Endothelial cell of umbilical vein (primary cell): Measurements from ENCODE around the gene SMIM10. TPM values are rescaled to one million over a fixed set of nuclear protein-coding genes. Genes with fewer than 3 reads are reported as not detected.
"Not testable (repeated sequence)": the region's sequence is repeated elsewhere in the genome, so short reads cannot be mapped to it uniquely, and the experiment has no call there.

Experiments
- BruUV-seq: library from RNA; stranded (reverse); fragments of 400-500 nt; replicated peaks from 2 replicates; lab custom pipeline; 2021; lab: Mats Ljungman, UMichigan
- CTCF ChIA-PET: fragments of 300-600, 350-600 bp; sonication (Branson Sonifier 250); formaldehyde crosslinking; loops from one replicate; lab custom pipeline; 2021; ENCODE audit warnings: antibody characterized with exemption, inconsistent platforms; lab: Charles Lee
- POLR2A ChIA-PET: fragments of 300-600, 350-600 bp; sonication (Branson Sonifier 250); formaldehyde crosslinking; loops from one replicate; lab custom pipeline; 2021; ENCODE audit warnings: antibody characterized with exemption, inconsistent platforms; lab: Charles Lee
- DNase-seq: peaks from one replicate; pipeline ENCODE4 v3.0.0-alpha.2; 2011; ENCODE audit warnings: low read depth, low spot score
- FAIRE-seq: peaks from 2 replicates; lab custom pipeline; 2011; peaks lifted over from hg19 to GRCh38; lab: Jason Lieb, UNC
- H2AFZ ChIP-seq: 2 replicates; pipeline ENCODE4 v1.6.0; 2012; ENCODE audit warnings: low read depth, low read length, control low read depth, inconsistent platforms
- H3K27ac ChIP-seq: 2 replicates; pipeline ENCODE4 v1.5.1; 2011; ENCODE audit warnings: low read depth, mild to moderate bottlenecking, control low read depth, low read length, moderate library complexity; ENCODE audit not compliant: insufficient read depth
- H3K27me3 ChIP-seq, 2 experiments: 2 replicates each; pipeline versions ENCODE4 v1.6.0 to v1.6.1; 2011; ENCODE audit warnings: low read length in 2 of 2, mixed read lengths in 1 of 2; ENCODE audit not compliant: control insufficient read depth in 2 of 2, insufficient read depth in 2 of 2
- H3K36me3 ChIP-seq, 2 experiments: 2 replicates in 1 of 2; 3 replicates in 1 of 2; pipeline ENCODE4 v1.5.1; 2011; ENCODE audit warnings: low read length in 2 of 2, mild to moderate bottlenecking in 1 of 2, moderate library complexity in 1 of 2; ENCODE audit not compliant: control insufficient read depth in 2 of 2, insufficient read depth in 2 of 2; ENCODE audit errors: extremely low read depth in 1 of 2
- H3K4me1 ChIP-seq: 3 replicates; pipeline ENCODE4 v1.5.1; 2011; ENCODE audit warnings: mild to moderate bottlenecking, low read length; ENCODE audit not compliant: control insufficient read depth, insufficient read depth; ENCODE audit errors: extremely low read depth
- H3K4me2 ChIP-seq: 2 replicates; pipeline ENCODE4 v1.6.1; 2011; ENCODE audit warnings: low read length, control low read depth, mixed read lengths; ENCODE audit not compliant: insufficient read depth
- H3K4me3 ChIP-seq, 3 experiments: fragments of 200-600 bp in 1 of 3; sonication (generic), shearing (Covaris generic) in 1 of 3; replicated peaks in 1 of 3; 2 replicates each; pipeline ENCODE4 v1.5.1; 2011 to 2016; ENCODE audit warnings: control low read depth in 3 of 3, low read length in 3 of 3, mild to moderate bottlenecking in 2 of 3, inconsistent platforms in 1 of 3, low read depth in 1 of 3, moderate library complexity in 1 of 3; ENCODE audit not compliant: insufficient read depth in 1 of 3
- H3K79me2 ChIP-seq: 2 replicates; pipeline ENCODE4 v1.6.0; 2012; ENCODE audit warnings: low read length, inconsistent platforms; ENCODE audit not compliant: control insufficient read depth, insufficient read depth
- H3K9ac ChIP-seq: replicated peaks from 2 replicates; pipeline ENCODE3; 2011; ENCODE audit warnings: low read length, control low read depth; ENCODE audit not compliant: insufficient read depth; ENCODE audit errors: extremely low read depth
- H3K9me1 ChIP-seq: replicated peaks from 3 replicates; pipeline ENCODE4 v1.6.0; 2011; ENCODE audit warnings: mild to moderate bottlenecking, low read length; ENCODE audit not compliant: control insufficient read depth, insufficient read depth; ENCODE audit errors: extremely low read depth
- H3K9me3 ChIP-seq: replicated peaks from 2 replicates; pipeline ENCODE4 v1.5.1; 2012; ENCODE audit warnings: low read length, inconsistent platforms; ENCODE audit not compliant: control insufficient read depth, insufficient read depth
- H4K20me1 ChIP-seq: replicated peaks from 2 replicates; pipeline ENCODE3; 2011; ENCODE audit warnings: mild to moderate bottlenecking, low read length; ENCODE audit not compliant: control insufficient read depth, insufficient read depth; ENCODE audit errors: extremely low read depth
- dilution Hi-C: fragments of 300-500 bp; cut with MboI; formaldehyde crosslinking; loops from one replicate; pipeline ENCODE4 v1.15.0; 2019; ENCODE audit warnings: low sequenced_read_pairs; ENCODE audit not compliant: extremely low pct_ligation_motif_present
- intact Hi-C: fragments of 100-400 bp; cut with micrococcal nuclease; formaldehyde crosslinking; loops from one replicate; pipeline ENCODE4 v1.10.0; 2022
- polyA plus RNA-seq, 4 experiments: library from polyadenylated mRNA; depleted of rRNA in 3 of 4; stranded (reverse) in 3 of 4; unstranded in 1 of 4; fragments of >200 nt; gene quantifications; 2 replicates each; pipeline versions ENCODE4 v1.2.1 to v1.2.3, GENCODE V29; 2011 to 2012; ENCODE audit warnings: missing spikeins in 1 of 4
- total RNA-seq: library from RNA; stranded (reverse); gene quantifications from 2 replicates; pipeline ENCODE4 v1.2.3, GENCODE V29; 2021

Gene SMIM10
- total and polyA plus RNA-seq, 2 donors (not counting 3 experiments of a cell fraction or from before 2014, with no cell fraction given): 2.0 to 2.7 TPM

GRCh38 chrX:135030207-135030963, 39.6 kb downstream of the SMIM10 start:
- H3K9me1 ChIP-seq, dilution Hi-C loops, H3K9me3 ChIP-seq, DNase-seq, H3K4me3 ChIP-seq, H3K4me2 ChIP-seq, FAIRE-seq, POLR2A ChIA-PET, H2AFZ ChIP-seq, intact Hi-C loops, H3K27ac ChIP-seq, H3K27me3 ChIP-seq, H3K36me3 ChIP-seq, H3K4me1 ChIP-seq, BruUV-seq, H4K20me1 ChIP-seq, H3K9ac ChIP-seq: not testable (repeated sequence)
- H3K79me2 ChIP-seq: peaks cover 10% of the 10 kb centered on the region
- CTCF ChIA-PET: interaction anchor here (0.7 kb wide), 1 partner anchor 67 kb away, joined by 3 read pairs; no protein-coding TSS in a partner anchor

GRCh38 chrX:135041149-135042123, 50.6 kb downstream of the SMIM10 start:
- FAIRE-seq, H3K9me1 ChIP-seq, DNase-seq, H3K27me3 ChIP-seq, CTCF ChIA-PET, H2AFZ ChIP-seq, H3K4me3 ChIP-seq, H3K4me2 ChIP-seq, H3K9ac ChIP-seq, dilution Hi-C loops, H3K4me1 ChIP-seq, intact Hi-C loops, H3K27ac ChIP-seq, H3K36me3 ChIP-seq, BruUV-seq, H4K20me1 ChIP-seq, H3K9me3 ChIP-seq, H3K79me2 ChIP-seq, POLR2A ChIA-PET: not testable (repeated sequence)

Other genes with a start within 250 kb of the SMIM10 start
- 23.9 and 26.4 TPM in 2 replicates for gene PABIR2, start 193.8 kb upstream of the SMIM10 start, total RNA-seq
- 8.1 and 11.8 TPM in 2 replicates for gene PABIR2, start 193.8 kb upstream of the SMIM10 start, polyA plus RNA-seq
- 16.0 and 19.5 TPM in 2 replicates for gene MOSPD1, start 75.7 kb upstream of the SMIM10 start, total RNA-seq
- gene MOSPD1, start 75.7 kb upstream of the SMIM10 start, polyA plus RNA-seq: 4.3 and 5.2 TPM in 2 replicates
- gene RTL8B, start 31.6 kb downstream of the SMIM10 start, total RNA-seq: 19.8 and 22.3 TPM in 2 replicates
- 15.4 and 16.2 TPM in 2 replicates for gene RTL8B, start 31.6 kb downstream of the SMIM10 start, polyA plus RNA-seq
- 139 and 143 TPM in 2 replicates for gene RTL8C, start 41.4 kb downstream of the SMIM10 start, total RNA-seq
- 201 and 236 TPM in 2 replicates for gene RTL8C, start 41.4 kb downstream of the SMIM10 start, polyA plus RNA-seq
- 47.6 and 48.7 TPM in 2 replicates for gene RTL8A, start 61.1 kb downstream of the SMIM10 start, total RNA-seq
- 106 and 126 TPM in 2 replicates for gene RTL8A, start 61.1 kb downstream of the SMIM10 start, polyA plus RNA-seq
- 0.24 TPM in 1 of 2 replicates, not detected in the other for gene SMIM10L2B, start 107.7 kb downstream of the SMIM10 start, total RNA-seq
- gene SMIM10L2B, start 107.7 kb downstream of the SMIM10 start, polyA plus RNA-seq: 0.14 and 0.17 TPM in 2 replicates
- gene ETDB, start 129.5 kb downstream of the SMIM10 start, total RNA-seq: not detected in 2 replicates
- gene ETDB, start 129.5 kb downstream of the SMIM10 start, polyA plus RNA-seq: not detected in 2 replicates
- gene CT55, start 180.4 kb downstream of the SMIM10 start, total RNA-seq: not detected in 2 replicates
- not detected in 2 replicates for gene CT55, start 180.4 kb downstream of the SMIM10 start, polyA plus RNA-seq